ENCODE results near the gene NT5DC2.

NT5DC2 gene

GRCh38 chr3:52524258-52524751 is 9.4 kb downstream of the NT5DC2 start:
- DNase-seq: no peak

GRCh38 chr3:52523386-52524257 is 10.0 kb downstream of the NT5DC2 start:
- no peak for DNase-seq

- DNase-seq: no peak
Observed at GRCh38 chr3:52522651-52523251, 10.9 kb downstream of the NT5DC2 start.

- DNase-seq: no peak
Observed at GRCh38 chr3:52521881-52522650, 11.6 kb downstream of the NT5DC2 start.

DNA sequence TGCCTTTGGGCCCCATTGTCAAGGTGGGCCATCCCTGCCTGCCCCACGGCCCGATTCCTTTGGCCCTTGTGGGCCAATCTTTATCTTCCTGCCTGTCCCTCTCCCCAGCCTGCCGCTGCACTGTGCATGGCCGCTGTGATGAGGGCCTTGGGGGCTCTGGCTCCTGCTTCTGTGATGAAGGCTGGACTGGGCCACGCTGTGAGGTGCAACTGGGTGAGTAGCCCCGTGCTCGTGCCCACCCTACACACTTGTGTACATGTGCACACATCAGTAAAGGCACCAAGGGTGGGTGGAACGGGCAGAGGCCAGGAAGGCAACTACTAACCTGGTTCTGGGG is 12.2 kb downstream of the NT5DC2 start:
- no peak for DNase-seq

DNA sequence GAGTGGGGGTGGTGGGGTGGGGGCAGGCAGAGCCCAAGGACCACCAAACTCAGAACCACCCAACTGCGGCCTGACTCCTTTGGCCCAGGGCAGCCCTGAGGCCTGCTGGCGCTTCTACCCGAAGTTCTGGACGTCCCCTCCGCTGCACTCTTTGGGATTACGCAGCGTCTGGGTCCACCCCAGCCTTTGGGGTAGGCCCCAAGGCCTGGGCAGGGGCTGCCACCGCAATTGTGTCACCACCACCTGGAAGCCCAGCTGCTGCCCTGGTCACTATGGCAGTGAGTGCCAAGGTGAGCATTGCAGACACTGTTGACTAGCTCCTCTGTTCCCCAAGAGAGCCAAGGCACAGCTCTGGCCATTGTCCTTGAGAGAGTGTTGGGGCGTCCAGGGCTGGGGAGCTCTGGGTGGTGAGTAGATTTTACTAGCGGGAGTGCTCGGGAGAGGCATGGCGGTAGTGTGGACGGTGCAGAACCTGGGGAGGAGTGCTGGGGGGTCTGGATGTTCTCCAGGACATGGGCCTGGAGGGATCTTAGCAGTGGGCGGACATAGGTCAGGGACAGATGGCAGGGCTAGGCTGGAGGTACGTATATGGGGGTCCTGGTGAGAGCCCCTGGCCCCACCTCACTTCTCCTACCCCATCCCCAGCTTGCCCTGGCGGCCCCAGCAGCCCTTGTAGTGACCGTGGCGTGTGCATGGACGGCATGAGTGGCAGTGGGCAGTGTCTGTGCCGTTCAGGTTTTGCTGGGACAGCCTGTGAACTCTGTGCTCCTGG is 12.8 kb downstream of the NT5DC2 start:
- no peak for DNase-seq

GRCh38 chr3:52520141-52520667 is 13.5 kb downstream of the NT5DC2 start:
- no peak for DNase-seq

- no peak for DNase-seq
Observed at GRCh38 chr3:52519445-52520140, 14.1 kb downstream of the NT5DC2 start.

DNA sequence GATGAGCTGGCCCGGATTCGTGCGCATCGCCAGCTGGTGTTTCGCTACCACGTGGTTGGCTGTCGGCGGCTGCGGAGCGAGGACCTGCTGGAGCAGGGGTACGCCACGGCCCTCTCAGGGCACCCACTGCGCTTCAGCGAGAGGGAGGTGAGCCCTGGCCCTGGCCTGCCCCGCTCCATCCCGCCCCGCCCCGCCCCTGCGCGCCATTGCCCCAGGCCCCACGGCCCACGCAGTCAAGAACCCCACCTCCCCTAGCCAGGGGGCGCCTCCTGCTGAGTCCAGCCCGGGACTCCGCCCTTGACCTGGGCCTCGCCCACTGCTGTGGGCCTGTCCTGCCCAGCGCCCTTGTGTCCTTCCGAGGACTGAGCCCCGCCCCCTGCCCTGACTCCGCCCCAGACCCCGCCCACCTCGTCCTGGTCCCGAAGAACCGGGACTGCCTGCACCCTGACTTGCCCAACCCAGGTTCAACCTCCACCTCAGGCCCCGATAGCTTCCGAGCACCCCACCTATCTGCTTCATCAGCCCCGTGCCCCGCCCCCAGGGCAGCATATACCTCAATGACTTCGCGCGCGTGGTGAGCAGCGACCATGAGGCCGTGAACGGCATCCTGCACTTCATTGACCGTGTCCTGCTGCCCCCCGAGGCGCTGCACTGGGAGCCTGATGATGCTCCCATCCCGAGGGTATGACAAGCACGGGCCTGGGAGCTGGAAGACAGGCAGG is 14.8 kb downstream of the NT5DC2 start:
- DNase-seq: peak; percentile 51

- no peak for DNase-seq
Observed at GRCh38 chr3:52517796-52518722, 15.6 kb downstream of the NT5DC2 start.

GRCh38 chr3:52516509-52517195 is 17.0 kb downstream of the NT5DC2 start:
- no peak for DNase-seq

DNA sequence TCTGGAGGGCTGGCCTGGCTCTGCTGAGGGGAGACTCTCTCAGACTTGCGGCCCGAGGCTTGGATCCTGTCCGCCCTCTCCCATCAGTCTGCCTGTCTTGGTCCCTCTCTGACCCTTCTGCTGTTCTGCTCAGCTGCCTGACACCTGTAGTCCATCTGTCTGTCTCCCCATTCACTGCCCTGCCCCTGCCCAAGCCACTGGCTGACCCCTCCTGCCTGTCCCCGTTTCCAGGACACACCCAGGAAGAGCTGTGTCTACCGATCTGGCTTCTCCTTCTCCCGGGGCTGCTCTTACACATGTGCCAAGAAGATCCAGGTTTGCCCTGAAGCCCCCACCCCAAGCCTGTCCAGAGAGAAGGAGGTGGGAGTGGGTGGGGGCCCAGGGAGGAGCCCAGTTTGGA is 18.5 kb downstream of the NT5DC2 start:
- no peak for DNase-seq

- DNase-seq: no peak
Observed at GRCh38 chr3:52514576-52514975, 19.1 kb downstream of the NT5DC2 start.

DNA sequence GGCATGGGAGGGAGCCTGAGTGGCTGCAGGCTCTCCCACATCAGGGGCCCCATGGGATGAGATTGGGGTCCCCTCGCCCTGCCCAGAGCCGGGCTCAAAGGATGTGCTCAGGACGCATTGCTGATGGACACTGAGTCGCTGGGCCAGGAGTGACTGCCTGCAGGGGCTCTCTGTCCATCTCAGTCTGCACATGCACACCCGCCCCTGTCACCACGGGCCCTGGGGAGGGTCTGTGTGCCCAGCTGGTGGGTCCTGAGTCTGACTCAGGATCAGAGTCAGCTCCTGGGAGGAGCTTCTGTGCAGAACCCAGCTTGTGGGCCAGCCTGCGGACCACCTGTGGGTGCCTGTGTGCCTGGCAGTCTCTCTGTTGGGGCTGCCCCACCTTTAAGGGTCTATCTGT is 20.4 kb downstream of the NT5DC2 start:
- no peak for DNase-seq

- DNase-seq: no peak
Observed at GRCh38 chr3:52512727-52513126, 20.9 kb downstream of the NT5DC2 start.

DNA sequence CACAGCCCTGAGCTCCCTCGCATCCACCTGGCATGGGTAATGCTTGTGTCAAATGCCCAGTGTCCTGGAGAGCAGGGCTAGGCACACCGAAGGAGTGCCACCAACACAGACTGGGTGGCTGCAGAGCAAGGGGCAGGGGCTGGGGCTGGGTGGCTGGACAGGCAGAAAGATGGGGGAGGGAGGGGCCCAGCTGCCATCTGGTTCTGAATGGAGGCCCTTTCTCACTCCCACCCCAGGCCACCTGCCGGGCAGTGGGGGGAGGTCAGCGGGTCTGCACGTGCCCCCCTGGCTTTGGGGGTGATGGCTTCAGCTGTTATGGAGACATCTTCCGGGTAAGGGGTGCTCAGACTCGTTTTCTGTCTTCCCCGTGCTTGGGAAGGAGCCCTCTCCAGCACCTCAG is 21.6 kb downstream of the NT5DC2 start:
- DNase-seq: no peak

GRCh38 chr3:52511509-52511908 is 22.1 kb downstream of the NT5DC2 start:
- DNase-seq: no peak

DNA sequence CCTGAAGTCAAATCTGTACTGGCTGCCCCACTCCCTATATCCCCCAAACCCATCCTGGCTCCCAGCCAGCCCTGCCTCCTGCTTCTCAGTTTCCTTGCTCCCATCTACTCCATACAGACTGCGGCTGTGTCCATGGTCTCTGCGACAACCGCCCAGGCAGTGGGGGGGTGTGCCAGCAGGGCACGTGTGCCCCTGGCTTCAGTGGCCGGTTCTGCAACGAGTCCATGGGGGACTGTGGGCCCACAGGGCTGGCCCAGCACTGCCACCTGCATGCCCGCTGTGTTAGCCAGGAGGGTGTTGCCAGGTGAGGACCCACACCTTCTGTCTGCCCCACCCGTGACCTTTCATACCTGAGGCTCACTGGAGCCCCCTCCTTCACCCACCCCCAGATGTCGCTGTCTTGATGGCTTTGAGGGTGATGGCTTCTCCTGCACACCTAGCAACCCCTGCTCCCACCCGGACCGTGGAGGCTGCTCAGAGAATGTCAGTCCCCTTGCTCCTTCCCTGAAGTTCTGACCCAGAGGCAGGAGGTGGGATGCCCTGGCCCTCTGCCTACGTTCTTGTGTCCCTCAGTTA is 23.8 kb downstream of the NT5DC2 start:
- DNase-seq: no peak

DNA sequence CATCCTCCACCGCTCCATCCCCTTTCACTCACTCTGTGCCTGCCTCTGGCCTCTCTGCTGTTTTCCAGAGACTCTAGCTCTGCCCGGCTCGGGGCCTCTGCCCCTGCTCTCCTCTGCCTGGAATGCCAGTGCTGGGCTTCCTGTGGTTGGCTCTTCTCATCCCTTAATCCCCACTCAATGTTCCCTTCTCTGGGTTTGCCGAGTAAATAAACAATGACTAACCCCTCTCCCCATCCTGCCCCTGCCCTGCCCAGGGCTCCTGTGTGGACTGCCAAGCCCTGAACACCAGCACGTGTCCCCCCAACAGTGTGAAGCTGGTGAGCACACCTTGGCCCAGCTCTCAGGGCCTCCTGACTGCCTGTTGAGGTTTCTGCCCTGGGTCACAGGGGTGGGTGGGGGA is 26.3 kb downstream of the NT5DC2 start:
- DNase-seq: no peak
